ENCODE measurements around the gene PEAK1. TPM values are rescaled to one million over a fixed set of nuclear protein-coding genes. Genes with fewer than 3 reads are reported as not detected.

Gene PEAK1
- total RNA-seq, 1 donor from 2014 or later: 75.2 TPM

DNA sequence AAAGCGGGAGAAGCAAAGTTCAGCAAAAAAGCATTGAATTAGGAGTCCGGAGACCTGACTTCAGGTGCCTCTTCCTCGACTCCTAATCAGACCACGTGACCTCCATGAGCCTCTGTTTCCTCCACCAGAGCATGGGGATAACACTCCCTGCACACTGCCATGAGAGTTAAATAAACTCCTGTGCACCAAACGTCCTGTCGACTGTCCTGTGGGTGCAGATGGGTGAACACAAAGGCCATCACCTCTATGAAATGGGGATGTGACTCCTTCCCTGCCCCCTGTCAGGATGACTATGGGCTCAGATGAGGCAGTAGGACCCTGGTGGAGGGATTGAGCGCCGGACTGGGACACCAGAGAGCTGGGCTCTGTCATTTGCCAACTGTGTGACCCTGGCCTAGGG, 335.5 kb downstream of the PEAK1 start:
- TF ChIP-seq, protein P1, sequence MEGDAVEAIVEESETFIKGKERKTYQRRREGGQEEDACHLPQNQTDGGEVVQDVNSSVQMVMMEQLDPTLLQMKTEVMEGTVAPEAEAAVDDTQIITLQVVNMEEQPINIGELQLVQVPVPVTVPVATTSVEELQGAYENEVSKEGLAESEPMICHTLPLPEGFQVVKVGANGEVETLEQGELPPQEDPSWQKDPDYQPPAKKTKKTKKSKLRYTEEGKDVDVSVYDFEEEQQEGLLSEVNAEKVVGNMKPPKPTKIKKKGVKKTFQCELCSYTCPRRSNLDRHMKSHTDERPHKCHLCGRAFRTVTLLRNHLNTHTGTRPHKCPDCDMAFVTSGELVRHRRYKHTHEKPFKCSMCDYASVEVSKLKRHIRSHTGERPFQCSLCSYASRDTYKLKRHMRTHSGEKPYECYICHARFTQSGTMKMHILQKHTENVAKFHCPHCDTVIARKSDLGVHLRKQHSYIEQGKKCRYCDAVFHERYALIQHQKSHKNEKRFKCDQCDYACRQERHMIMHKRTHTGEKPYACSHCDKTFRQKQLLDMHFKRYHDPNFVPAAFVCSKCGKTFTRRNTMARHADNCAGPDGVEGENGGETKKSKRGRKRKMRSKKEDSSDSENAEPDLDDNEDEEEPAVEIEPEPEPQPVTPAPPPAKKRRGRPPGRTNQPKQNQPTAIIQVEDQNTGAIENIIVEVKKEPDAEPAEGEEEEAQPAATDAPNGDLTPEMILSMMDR (IDR thresholded peaks at IDR 0.05; ENCODE audit: borderline replicate concordance): no peak
- H3K4me1 ChIP-seq: peaks cover 12% of the 10 kb centered on the region
- no peak overlapping the region for H3K27ac ChIP-seq (replicated peaks)
- no peak overlapping the region for H3K4me3 ChIP-seq
- no peaks in the 10 kb centered on the region for H3K36me3 ChIP-seq
- no peak for DNase-seq
- H3K9me3 ChIP-seq (replicated peaks): no peaks in the 10 kb centered on the region
- no peaks in the 10 kb centered on the region for H3K27me3 ChIP-seq (ENCODE audit: low read depth)
- intact Hi-C loops (cut with micrococcal nuclease): no loop called here

DNA sequence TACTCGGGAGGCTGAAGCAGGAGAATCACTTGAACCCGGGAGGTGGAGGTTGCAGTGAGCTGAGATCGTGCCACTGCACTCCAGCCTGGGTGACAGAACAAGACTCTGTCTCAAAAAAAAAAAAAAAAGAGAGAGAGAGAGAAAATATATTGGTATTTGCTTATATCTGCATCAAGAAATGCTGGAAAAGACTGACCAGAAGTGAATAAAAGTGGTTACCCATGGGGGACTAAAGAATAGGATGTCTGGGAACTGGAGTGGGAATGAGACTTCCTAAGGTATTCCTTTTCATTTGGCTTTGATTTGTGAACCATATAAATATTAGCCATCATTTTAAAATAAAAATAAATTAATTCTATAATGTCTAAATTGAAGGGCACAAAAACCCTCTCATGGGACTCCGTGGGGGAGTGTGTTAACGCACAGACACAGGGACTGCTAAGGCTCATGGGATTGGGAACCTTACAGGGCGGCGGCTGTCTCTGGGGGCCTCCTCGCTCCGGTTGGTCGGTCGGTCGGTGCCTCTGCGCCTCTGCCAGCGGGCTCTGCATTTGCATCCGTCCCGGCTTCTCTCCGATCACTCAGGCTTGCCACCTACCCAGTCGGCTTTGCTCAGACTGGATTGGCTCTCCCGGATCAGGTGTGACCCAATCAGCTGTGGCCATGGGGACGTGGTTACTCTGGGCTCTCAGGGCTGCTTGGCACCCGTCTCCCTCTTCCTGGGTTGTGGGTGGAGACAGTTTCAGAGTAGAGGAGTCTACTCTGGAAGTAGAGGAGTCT, 336.3 kb downstream of the PEAK1 start:
- DNase-seq: peak; percentile 78
- no peaks in the 10 kb centered on the region for H3K27me3 ChIP-seq (ENCODE audit: low read depth)
- intact Hi-C loops (cut with micrococcal nuclease): no loop called here
- H3K4me1 ChIP-seq: peaks cover 12% of the 10 kb centered on the region
- H3K36me3 ChIP-seq: no peaks in the 10 kb centered on the region
- TF ChIP-seq, protein P1 (IDR thresholded peaks at IDR 0.05; ENCODE audit: borderline replicate concordance): no peak
- H3K9me3 ChIP-seq (replicated peaks): no peaks in the 10 kb centered on the region
- H3K4me3 ChIP-seq: peak overlapping the region; percentile 58
- peak overlapping the region; percentile 53 for H3K27ac ChIP-seq (replicated peaks)

DNA sequence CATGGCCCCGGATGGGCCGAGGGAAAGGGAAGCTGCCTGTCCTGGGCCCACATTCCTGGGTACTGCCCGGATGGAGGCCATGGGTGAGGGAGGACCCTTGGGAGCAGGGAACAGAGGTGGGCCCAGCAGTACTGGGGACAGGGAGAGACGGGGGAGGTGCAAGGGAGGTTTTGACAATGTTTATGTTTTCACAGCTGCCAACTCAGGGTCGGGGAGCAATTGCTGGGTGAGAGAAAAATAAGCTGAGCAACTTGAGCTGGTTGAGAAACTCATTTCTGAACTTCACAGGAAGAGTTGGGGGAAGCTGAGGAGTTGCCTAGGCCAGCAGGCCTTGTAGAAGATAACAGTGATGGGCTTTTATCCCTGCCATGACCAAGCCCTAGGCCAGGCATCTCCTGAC, 337.9 kb downstream of the PEAK1 start:
- Histone ChIP-seq H3K4me1 (peaks cover 12% of the 10 kb centered on the region), H3K27ac (replicated peaks) (no peak overlapping the region), H3K4me3 (no peak overlapping the region), H3K27me3 (ENCODE audit: low read depth) (no peaks in the 10 kb centered on the region), H3K36me3 (no peaks in the 10 kb centered on the region), H3K9me3 (replicated peaks) (no peaks in the 10 kb centered on the region)
- no peak for DNase-seq
- intact Hi-C loops (cut with micrococcal nuclease): no loop called here
- TF ChIP-seq, protein P1 (IDR thresholded peaks at IDR 0.05; ENCODE audit: borderline replicate concordance): no peak

DNA sequence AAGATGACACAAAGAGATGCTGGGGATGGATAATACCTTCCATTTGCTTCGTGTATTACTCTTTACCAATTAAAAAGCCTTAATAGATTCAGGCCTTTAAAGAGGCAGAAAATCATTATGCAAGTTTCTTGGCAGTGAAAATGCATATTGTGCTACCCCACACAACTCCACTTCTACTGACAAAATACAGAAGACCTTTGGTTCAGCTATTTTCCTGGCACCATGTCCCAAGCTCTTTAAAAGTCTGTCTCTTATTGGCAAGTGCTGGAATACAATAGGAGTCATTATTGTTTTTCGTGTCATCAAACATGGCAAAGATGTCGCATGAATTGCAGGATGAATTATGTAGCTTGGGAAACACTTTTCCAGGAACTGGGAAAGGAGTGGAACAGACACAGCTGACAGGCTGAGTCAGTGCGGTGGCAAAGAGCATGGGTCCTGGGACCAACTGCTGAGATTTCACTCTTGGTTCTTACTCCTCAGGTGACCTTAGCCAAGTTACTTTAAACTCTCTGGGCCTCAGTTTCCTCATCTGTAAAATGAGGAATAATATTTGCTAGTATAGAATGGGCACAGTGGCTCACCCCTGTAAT, 343.5 kb downstream of the PEAK1 start:
- Histone ChIP-seq H3K4me1 (no peaks in the 10 kb centered on the region), H3K36me3 (no peaks in the 10 kb centered on the region), H3K27me3 (ENCODE audit: low read depth) (no peaks in the 10 kb centered on the region)

DNA sequence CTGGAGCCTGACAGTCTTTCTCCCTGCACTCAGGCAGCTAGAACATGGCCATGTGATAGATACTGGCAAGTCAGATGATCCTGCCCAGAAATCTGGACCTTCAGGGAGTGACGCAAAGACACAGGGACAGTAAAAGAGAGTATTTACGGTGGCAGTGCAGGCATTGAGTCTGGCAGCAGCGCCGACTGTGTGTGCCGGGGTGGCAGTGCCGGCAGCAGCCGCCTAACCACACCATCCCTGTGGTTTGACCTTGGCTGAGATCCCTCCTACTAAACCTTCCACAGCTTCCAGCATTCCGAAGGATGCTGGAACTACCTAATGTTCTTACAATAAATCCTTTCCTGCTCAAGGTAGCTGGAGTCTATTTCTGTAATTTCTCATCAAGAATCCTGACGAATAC, 344.4 kb downstream of the PEAK1 start:
- Histone ChIP-seq H3K36me3 (no peaks in the 10 kb centered on the region), H3K4me1 (peaks cover 5% of the 10 kb centered on the region), H3K9me3 (replicated peaks) (no peaks in the 10 kb centered on the region), H3K27me3 (ENCODE audit: low read depth) (no peaks in the 10 kb centered on the region), H3K27ac (replicated peaks) (no peak overlapping the region), H3K4me3 (no peak overlapping the region)
- no peak for DNase-seq
- intact Hi-C loops (cut with micrococcal nuclease): no loop called here
- TF ChIP-seq, protein P1 (IDR thresholded peaks at IDR 0.05; ENCODE audit: borderline replicate concordance): no peak

More for the DNA sequence above, 343.5 kb downstream of the PEAK1 start:
- intact Hi-C loops (cut with micrococcal nuclease): no loop called here
- TF ChIP-seq, protein P1 (IDR thresholded peaks at IDR 0.05; ENCODE audit: borderline replicate concordance): no peak
- Histone ChIP-seq H3K9me3 (replicated peaks) (no peaks in the 10 kb centered on the region), H3K4me3 (no peak overlapping the region), H3K27ac (replicated peaks) (no peak overlapping the region)
- DNase-seq: no peak

All from left ventricle myocardium inferior (tissue), 1 donor.